Panc1 (cell line): ENCODE measurements around the gene USH1G. TPM values are rescaled to one million over a fixed set of nuclear protein-coding genes. Genes with fewer than 3 reads are reported as not detected.

Experiments
- ATAC-seq: fragments of 200-7000 bp; cut with Tn5 transposase; 2 replicates; pipeline ENCODE4 v1.9.1; 2020; ENCODE audit warnings: mild to moderate bottlenecking, moderate library complexity
- BruUV-seq: library from RNA; stranded (reverse); fragments of 400-500 nt; replicated peaks from 2 replicates; lab custom pipeline; 2021; lab: Mats Ljungman, UMichigan
- CTCF ChIA-PET: fragments of 300-600 bp; sonication (Branson Sonifier 250); formaldehyde crosslinking; loops from one replicate; lab custom pipeline; 2022; ENCODE audit warnings: antibody characterized with exemption; lab: Charles Lee
- POLR2A ChIA-PET: fragments of 300-600 bp; sonication (Branson Sonifier 250); formaldehyde crosslinking; loops from one replicate; lab custom pipeline; 2022; ENCODE audit warnings: antibody characterized with exemption; lab: Charles Lee
- DNase-seq: peaks from one replicate; pipeline ENCODE4 v3.0.0-alpha.2; 2010; ENCODE audit warnings: low read depth, low spot score
- H3K27ac ChIP-seq: 2 replicates; pipeline ENCODE4 v1.5.1; 2011; ENCODE audit warnings: mild to moderate bottlenecking, low read length, inconsistent platforms
- H3K27me3 ChIP-seq: fragments of 200-500 bp; sonication (Bioruptor generic); 2 replicates; pipeline ENCODE4 v1.6.0; 2014; ENCODE audit warnings: low read length, inconsistent platforms; ENCODE audit not compliant: control insufficient read depth, insufficient read depth
- H3K36me3 ChIP-seq: fragments of 200-500 bp; sonication (Bioruptor generic); 2 replicates; pipeline ENCODE4 v1.5.1; 2014; ENCODE audit warnings: inconsistent platforms, mild to moderate bottlenecking, low read length, moderate library complexity; ENCODE audit not compliant: control insufficient read depth, insufficient read depth
- H3K4me1 ChIP-seq: 2 replicates; pipeline ENCODE4 v1.5.1; 2011; ENCODE audit warnings: inconsistent platforms, mild to moderate bottlenecking, low read length, moderate library complexity; ENCODE audit not compliant: control insufficient read depth, insufficient read depth
- H3K4me3 ChIP-seq, 2 experiments: 2 replicates each; pipeline ENCODE4 v1.5.1; 2011 to 2012; ENCODE audit warnings: low read depth in 2 of 2, low read length in 2 of 2, mild to moderate bottlenecking in 2 of 2, inconsistent platforms in 1 of 2, moderate library complexity in 1 of 2
- H3K9me3 ChIP-seq: fragments of 200-500 bp; sonication (Bioruptor generic); 2 replicates; pipeline ENCODE4 v1.5.1; 2014; ENCODE audit warnings: low read depth, mild to moderate bottlenecking, inconsistent platforms, low read length, moderate library complexity; ENCODE audit not compliant: control insufficient read depth, insufficient read depth
- CTCF ChIP-seq: fragments of 450-650 bp; IDR thresholded peaks from 2 replicates; pipeline ENCODE4 v1.5.1; 2017; ENCODE audit warnings: mild to moderate bottlenecking
- POLR2AphosphoS5 ChIP-seq: IDR thresholded peaks from 2 replicates; pipeline ENCODE4 v1.6.1; 2012; ENCODE audit warnings: mild to moderate bottlenecking, low read depth, low read length, moderate library complexity
- REST ChIP-seq, 2 experiments: IDR thresholded peaks; 2 replicates each; pipeline ENCODE4 v1.6.1; 2011 to 2012; ENCODE audit warnings: low read depth in 2 of 2, control low read depth in 1 of 2, low read length in 1 of 2, mild to moderate bottlenecking in 1 of 2, moderate library complexity in 1 of 2; ENCODE audit not compliant: insufficient read depth in 1 of 2
- SIN3A ChIP-seq: IDR thresholded peaks from 2 replicates; pipeline ENCODE4 v1.6.1; 2012; ENCODE audit warnings: low read depth, mild to moderate bottlenecking, low read length, moderate library complexity, borderline replicate concordance; ENCODE audit not compliant: insufficient read depth
- TCF7L2 ChIP-seq: IDR thresholded peaks from 2 replicates; pipeline ENCODE4 v1.6.1; 2011; ENCODE audit warnings: mild to moderate bottlenecking, low read depth, low read length, inconsistent platforms
- in situ Hi-C: cut with HindIII; loops from 2 replicates; pipeline ENCODE4 v1.10.0; 2016; ENCODE audit warnings: low sequenced_read_pairs, low pct_unique_long_range_greater_than_20kb
- intact Hi-C: fragments of 100-400 bp; cut with micrococcal nuclease; formaldehyde crosslinking; loops from one replicate; pipeline ENCODE4 v1.10.0; 2022; ENCODE audit not compliant: unreplicated experiment
- total RNA-seq: library from RNA; stranded (reverse); gene quantifications from one replicate; pipeline ENCODE4 v1.2.1, GENCODE V29; 2021; ENCODE audit not compliant: unreplicated experiment

USH1G gene
- total RNA-seq, 1 experiment from 2014 or later = not detected

GRCh38 chr17:74952431-74953133 lies 29.5 kb upstream of the USH1G start:
- BruUV-seq = no TSS peak
- CTCF ChIA-PET = no interaction called here
- no peak for TF ChIP-seq TCF7L2
- TF ChIP-seq REST (IDR thresholded peaks at IDR 0.05; ENCODE audit: insufficient read depth in 1 of 2, low read depth in 2 of 2, low read length in 1 of 2) = no peak
- no peak for TF ChIP-seq SIN3A
- no peak for TF ChIP-seq POLR2AphosphoS5
- no peak for TF ChIP-seq CTCF

GRCh38 chr17:74951680-74952421 lies 28.8 kb upstream of the USH1G start:
- TF ChIP-seq TCF7L2 = no peak
- no peak for TF ChIP-seq POLR2AphosphoS5
- no peak for TF ChIP-seq REST (IDR thresholded peaks at IDR 0.05; ENCODE audit: insufficient read depth in 1 of 2, low read depth in 2 of 2, low read length in 1 of 2)
- TF ChIP-seq SIN3A = no peak
- TF ChIP-seq CTCF = no peak
- CTCF ChIA-PET = no interaction called here

More at GRCh38 chr17:74952431-74953133, 29.5 kb upstream of the USH1G start:
- DNase-seq (no peak), ATAC-seq (no peak)
- intact Hi-C loops (no loop called here), in situ Hi-C loops (no loop called here)
- Histone ChIP-seq H3K4me3 (no peak overlapping the region), H3K27ac (no peak overlapping the region), H3K9me3 (no peaks in the 10 kb centered on the region), H3K27me3 (no peaks in the 10 kb centered on the region), H3K4me1 (no peaks in the 10 kb centered on the region), H3K36me3 (no peaks in the 10 kb centered on the region)
- POLR2A ChIA-PET = no interaction called here

More at GRCh38 chr17:74951680-74952421, 28.8 kb upstream of the USH1G start:
- no peak overlapping the region for H3K27ac ChIP-seq
- no peak overlapping the region for H3K4me3 ChIP-seq
- DNase-seq (no peak), ATAC-seq (no peak)
- POLR2A ChIA-PET = no interaction called here
- H3K4me1 ChIP-seq = no peaks in the 10 kb centered on the region
- intact Hi-C loops = no loop called here
- in situ Hi-C loops = no loop called here
- BruUV-seq = no TSS peak
- H3K9me3 ChIP-seq = no peaks in the 10 kb centered on the region
- no peaks in the 10 kb centered on the region for H3K36me3 ChIP-seq
- H3K27me3 ChIP-seq = no peaks in the 10 kb centered on the region
